NCI-H526 (cell line): Measurements from ENCODE around the gene KLHL33.
"Not testable (repeated sequence)": the region's sequence is repeated elsewhere in the genome, so short reads cannot be mapped to it uniquely, and the experiment has no call there.

Experiments
- DNase-seq, 2 experiments: peaks; one replicate each; lab custom pipeline; 2025; lab: John Stamatoyannopoulos, UW

KLHL33 gene

GRCh38 chr14:20454516-20455354 lies 18.8 kb upstream of the KLHL33 start, which contains the start of the genes APEX1 and OSGEP:
TSS of gene APEX1 (plus strand) at chr14:20455226. CDS start at chr14:20455646, 420 bp downstream.
TSS of gene OSGEP (minus strand) at chr14:20454812. CDS start at chr14:20454683, 129 bp downstream.
- DNase-seq: peak; percentile 98 to 99

GRCh38 chr14:20452831-20453230 lies 16.9 kb upstream of the KLHL33 start:
- DNase-seq: not testable (repeated sequence)

- no peak for DNase-seq
Observed at GRCh38 chr14:20446889-20447288, 10.9 kb upstream of the KLHL33 start.

GRCh38 chr14:20443650-20444049 lies 7.7 kb upstream of the KLHL33 start:
- not testable (repeated sequence) for DNase-seq

- no peak for DNase-seq
Observed at GRCh38 chr14:20441461-20441860, 5.5 kb upstream of the KLHL33 start.

- DNase-seq: no peak
Observed at GRCh38 chr14:20440882-20441281, 4.9 kb upstream of the KLHL33 start.

- DNase-seq: no peak
Observed at GRCh38 chr14:20440465-20440864, 4.5 kb upstream of the KLHL33 start.

GRCh38 chr14:20438664-20439063 lies 2.7 kb upstream of the KLHL33 start:
- DNase-seq: no peak

- DNase-seq: no peak
Observed at GRCh38 chr14:20436363-20436755, 393 bp upstream of the KLHL33 start.

- DNase-seq: peak in 1 of 2 experiments; percentile 7
Observed at GRCh38 chr14:20434701-20435581, 1.0 kb downstream of the KLHL33 start.

- DNase-seq: no peak
Observed at GRCh38 chr14:20429801-20430669, 5.9 kb downstream of the KLHL33 start.

- DNase-seq: no peak
Observed at GRCh38 chr14:20428802-20429201, 7.2 kb downstream of the KLHL33 start.

GRCh38 chr14:20428010-20428365 lies 8.0 kb downstream of the KLHL33 start:
- no peak for DNase-seq

GRCh38 chr14:20427231-20428009 lies 8.5 kb downstream of the KLHL33 start:
- DNase-seq: no peak

GRCh38 chr14:20424851-20425250 lies 11.1 kb downstream of the KLHL33 start:
- no peak for DNase-seq

- DNase-seq: no peak
Observed at GRCh38 chr14:20422886-20423285, 13.1 kb downstream of the KLHL33 start.

- no peak for DNase-seq
Observed at GRCh38 chr14:20421267-20421666, 14.7 kb downstream of the KLHL33 start.

- DNase-seq: no peak
Observed at GRCh38 chr14:20419419-20419818, 16.5 kb downstream of the KLHL33 start.

- no peak for DNase-seq
Observed at GRCh38 chr14:20418501-20418909, 17.5 kb downstream of the KLHL33 start.

- no peak for DNase-seq
Observed at GRCh38 chr14:20417250-20418186, 18.4 kb downstream of the KLHL33 start.
